HuH-7.5 (cell line): ENCODE measurements around the gene ENOX1.

Experiments
- DNase-seq: peaks from one replicate; pipeline ENCODE4 v3.0.0; 2011; ENCODE audit warnings: low spot score

ENOX1 gene

GRCh38 chr13:43785650-43786471 is 911 bp downstream of the ENOX1 start:
- no peak for DNase-seq

GRCh38 chr13:43785261-43785649 is 1.5 kb downstream of the ENOX1 start:
- DNase-seq: no peak

GRCh38 chr13:43784496-43784895 is 2.3 kb downstream of the ENOX1 start:
- DNase-seq: no peak

GRCh38 chr13:43783820-43784219 is 3.0 kb downstream of the ENOX1 start:
- DNase-seq: no peak

- DNase-seq: no peak
These were observed 4.1 kb downstream of the ENOX1 start for GRCh38 chr13:43782686-43783085.

- no peak for DNase-seq
These were observed 6.1 kb downstream of the ENOX1 start for GRCh38 chr13:43780666-43781065.

GRCh38 chr13:43776501-43777079 is 10.2 kb downstream of the ENOX1 start:
- no peak for DNase-seq

- no peak for DNase-seq
These were observed 10.8 kb downstream of the ENOX1 start for GRCh38 chr13:43776006-43776405.

- DNase-seq: no peak
These were observed 13.2 kb downstream of the ENOX1 start for GRCh38 chr13:43773602-43774001.

- no peak for DNase-seq
These were observed 15.9 kb downstream of the ENOX1 start for GRCh38 chr13:43770871-43771270.

- DNase-seq: no peak
These were observed 17.2 kb downstream of the ENOX1 start for GRCh38 chr13:43769529-43769928.

- no peak for DNase-seq
These were observed 19.3 kb downstream of the ENOX1 start for GRCh38 chr13:43767341-43767931.

GRCh38 chr13:43766725-43767124 is 20.0 kb downstream of the ENOX1 start:
- no peak for DNase-seq

GRCh38 chr13:43764349-43764748 is 22.4 kb downstream of the ENOX1 start:
- no peak for DNase-seq

- DNase-seq: no peak
These were observed 23.5 kb downstream of the ENOX1 start for GRCh38 chr13:43763143-43763759.

- no peak for DNase-seq
These were observed 25.0 kb downstream of the ENOX1 start for GRCh38 chr13:43761616-43762315.

- DNase-seq: no peak
These were observed 26.5 kb downstream of the ENOX1 start for GRCh38 chr13:43760257-43760656.

GRCh38 chr13:43758834-43759233 is 27.9 kb downstream of the ENOX1 start:
- DNase-seq: no peak

- no peak for DNase-seq
These were observed 29.5 kb downstream of the ENOX1 start for GRCh38 chr13:43757266-43757665.

GRCh38 chr13:43755844-43756243 is 30.9 kb downstream of the ENOX1 start:
- DNase-seq: no peak

GRCh38 chr13:43751624-43752023 is 35.1 kb downstream of the ENOX1 start:
- no peak for DNase-seq

GRCh38 chr13:43749503-43749902 is 37.3 kb downstream of the ENOX1 start:
- no peak for DNase-seq
